Measurements from ENCODE around the gene AGBL5. TPM values are rescaled to one million over a fixed set of nuclear protein-coding genes. Genes with fewer than 3 reads are reported as not detected.
A peak's percentile ranks its signal among the peaks of the same experiment; 100 is the strongest.

The AGBL5 gene
- total and polyA plus RNA-seq, 9 of the 15 experiments (the other 6 are each of a cell fraction or from before 2014, with no cell fraction given), result 3.3 to 52.7 (median 26.2) TPM

DNA sequence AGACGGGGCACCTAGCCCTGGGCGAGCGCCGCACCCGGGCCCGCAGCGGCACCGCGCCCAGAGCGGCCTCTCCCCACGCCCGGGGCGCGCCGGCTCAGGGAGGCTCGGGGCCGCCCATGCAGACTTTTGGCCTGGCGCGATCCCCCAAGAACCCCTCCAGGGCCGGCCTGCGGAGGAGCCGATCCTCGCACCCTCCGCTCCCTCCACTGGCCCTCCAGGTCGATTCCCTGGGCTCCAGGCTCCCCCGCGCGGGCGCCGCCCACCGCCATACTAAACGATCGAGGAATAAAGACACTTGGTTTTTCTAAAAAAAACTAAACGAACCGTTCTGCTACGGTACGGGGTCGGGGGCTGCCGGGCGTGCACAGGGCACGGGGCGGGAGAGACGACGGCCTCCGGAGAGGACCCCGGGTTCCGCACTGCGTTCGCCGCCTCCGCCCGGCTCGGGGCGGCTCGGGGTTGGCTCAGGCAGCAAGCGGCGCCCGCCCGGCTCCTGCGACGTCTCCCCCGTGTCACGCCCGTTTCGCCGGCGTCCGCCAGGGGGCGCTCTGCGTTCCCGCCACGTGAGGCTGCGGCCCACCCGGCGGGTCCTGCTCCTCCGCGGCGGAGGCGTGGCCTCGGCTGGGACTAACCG lies 34.7 kb downstream of the AGBL5 start (continued):
- TF ChIP-seq, protein P1, sequence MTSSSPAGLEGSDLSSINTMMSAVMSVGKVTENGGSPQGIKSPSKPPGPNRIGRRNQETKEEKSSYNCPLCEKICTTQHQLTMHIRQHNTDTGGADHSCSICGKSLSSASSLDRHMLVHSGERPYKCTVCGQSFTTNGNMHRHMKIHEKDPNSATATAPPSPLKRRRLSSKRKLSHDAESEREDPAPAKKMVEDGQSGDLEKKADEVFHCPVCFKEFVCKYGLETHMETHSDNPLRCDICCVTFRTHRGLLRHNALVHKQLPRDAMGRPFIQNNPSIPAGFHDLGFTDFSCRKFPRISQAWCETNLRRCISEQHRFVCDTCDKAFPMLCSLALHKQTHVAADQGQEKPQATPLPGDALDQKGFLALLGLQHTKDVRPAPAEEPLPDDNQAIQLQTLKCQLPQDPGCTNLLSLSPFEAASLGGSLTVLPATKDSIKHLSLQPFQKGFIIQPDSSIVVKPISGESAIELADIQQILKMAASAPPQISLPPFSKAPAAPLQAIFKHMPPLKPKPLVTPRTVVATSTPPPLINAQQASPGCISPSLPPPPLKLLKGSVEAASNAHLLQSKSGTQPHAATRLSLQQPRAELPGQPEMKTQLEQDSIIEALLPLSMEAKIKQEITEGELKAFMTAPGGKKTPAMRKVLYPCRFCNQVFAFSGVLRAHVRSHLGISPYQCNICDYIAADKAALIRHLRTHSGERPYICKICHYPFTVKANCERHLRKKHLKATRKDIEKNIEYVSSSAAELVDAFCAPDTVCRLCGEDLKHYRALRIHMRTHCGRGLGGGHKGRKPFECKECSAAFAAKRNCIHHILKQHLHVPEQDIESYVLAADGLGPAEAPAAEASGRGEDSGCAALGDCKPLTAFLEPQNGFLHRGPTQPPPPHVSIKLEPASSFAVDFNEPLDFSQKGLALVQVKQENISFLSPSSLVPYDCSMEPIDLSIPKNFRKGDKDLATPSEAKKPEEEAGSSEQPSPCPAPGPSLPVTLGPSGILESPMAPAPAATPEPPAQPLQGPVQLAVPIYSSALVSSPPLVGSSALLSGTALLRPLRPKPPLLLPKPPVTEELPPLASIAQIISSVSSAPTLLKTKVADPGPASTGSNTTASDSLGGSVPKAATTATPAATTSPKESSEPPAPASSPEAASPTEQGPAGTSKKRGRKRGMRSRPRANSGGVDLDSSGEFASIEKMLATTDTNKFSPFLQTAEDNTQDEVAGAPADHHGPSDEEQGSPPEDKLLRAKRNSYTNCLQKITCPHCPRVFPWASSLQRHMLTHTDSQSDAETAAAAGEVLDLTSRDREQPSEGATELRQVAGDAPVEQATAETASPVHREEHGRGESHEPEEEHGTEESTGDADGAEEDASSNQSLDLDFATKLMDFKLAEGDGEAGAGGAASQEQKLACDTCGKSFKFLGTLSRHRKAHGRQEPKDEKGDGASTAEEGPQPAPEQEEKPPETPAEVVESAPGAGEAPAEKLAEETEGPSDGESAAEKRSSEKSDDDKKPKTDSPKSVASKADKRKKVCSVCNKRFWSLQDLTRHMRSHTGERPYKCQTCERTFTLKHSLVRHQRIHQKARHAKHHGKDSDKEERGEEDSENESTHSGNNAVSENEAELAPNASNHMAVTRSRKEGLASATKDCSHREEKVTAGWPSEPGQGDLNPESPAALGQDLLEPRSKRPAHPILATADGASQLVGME (CRISPR knock-in tag; IDR thresholded peaks at IDR 0.05), result 0 out of 2 replicates have a peak, but pooled peaks have one; percentile 11
- TF ChIP-seq, protein P2, sequence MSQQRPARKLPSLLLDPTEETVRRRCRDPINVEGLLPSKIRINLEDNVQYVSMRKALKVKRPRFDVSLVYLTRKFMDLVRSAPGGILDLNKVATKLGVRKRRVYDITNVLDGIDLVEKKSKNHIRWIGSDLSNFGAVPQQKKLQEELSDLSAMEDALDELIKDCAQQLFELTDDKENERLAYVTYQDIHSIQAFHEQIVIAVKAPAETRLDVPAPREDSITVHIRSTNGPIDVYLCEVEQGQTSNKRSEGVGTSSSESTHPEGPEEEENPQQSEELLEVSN (IDR thresholded peaks at IDR 0.05; ENCODE audit: borderline replicate concordance in 1 of 2, extremely low read depth in 1 of 2, insufficient read depth in 1 of 2, insufficient read length in 1 of 2, low read depth in 1 of 2, low read length in 1 of 2, poor library complexity in 1 of 2, severe bottlenecking in 1 of 2), result peak; percentile 90 to 94
- TF ChIP-seq SP1 (CRISPR knock-in tag; IDR thresholded peaks at IDR 0.05) (peak; percentile 70; the same call in 1 of the 2 replicates), ZFX (CRISPR knock-in tag; IDR thresholded peaks at IDR 0.05) (peak; percentile 67), SOX6 (IDR thresholded peaks at IDR 0.05) (0 out of 2 replicates have a peak, but pooled peaks have one; percentile 49), ZNF184 (CRISPR knock-in tag; IDR thresholded peaks at IDR 0.05) (no peak), L3MBTL2 (IDR thresholded peaks at IDR 0.05) (peak; percentile 93), KLF16 (IDR thresholded peaks at IDR 0.05) (peak; percentile 43; the same call in 1 of the 2 replicates), RFX5 (IDR thresholded peaks at IDR 0.05; ENCODE audit: low read depth, low read length) (no peak), POLR3G (IDR thresholded peaks at IDR 0.05; ENCODE audit: extremely low read depth, insufficient read length, insufficient replicate concordance) (no peak)
- TF ChIP-seq, protein P3, sequence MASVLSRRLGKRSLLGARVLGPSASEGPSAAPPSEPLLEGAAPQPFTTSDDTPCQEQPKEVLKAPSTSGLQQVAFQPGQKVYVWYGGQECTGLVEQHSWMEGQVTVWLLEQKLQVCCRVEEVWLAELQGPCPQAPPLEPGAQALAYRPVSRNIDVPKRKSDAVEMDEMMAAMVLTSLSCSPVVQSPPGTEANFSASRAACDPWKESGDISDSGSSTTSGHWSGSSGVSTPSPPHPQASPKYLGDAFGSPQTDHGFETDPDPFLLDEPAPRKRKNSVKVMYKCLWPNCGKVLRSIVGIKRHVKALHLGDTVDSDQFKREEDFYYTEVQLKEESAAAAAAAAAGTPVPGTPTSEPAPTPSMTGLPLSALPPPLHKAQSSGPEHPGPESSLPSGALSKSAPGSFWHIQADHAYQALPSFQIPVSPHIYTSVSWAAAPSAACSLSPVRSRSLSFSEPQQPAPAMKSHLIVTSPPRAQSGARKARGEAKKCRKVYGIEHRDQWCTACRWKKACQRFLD (CRISPR knock-in tag; IDR thresholded peaks at IDR 0.05), result no peak
- TF ChIP-seq, protein P4, sequence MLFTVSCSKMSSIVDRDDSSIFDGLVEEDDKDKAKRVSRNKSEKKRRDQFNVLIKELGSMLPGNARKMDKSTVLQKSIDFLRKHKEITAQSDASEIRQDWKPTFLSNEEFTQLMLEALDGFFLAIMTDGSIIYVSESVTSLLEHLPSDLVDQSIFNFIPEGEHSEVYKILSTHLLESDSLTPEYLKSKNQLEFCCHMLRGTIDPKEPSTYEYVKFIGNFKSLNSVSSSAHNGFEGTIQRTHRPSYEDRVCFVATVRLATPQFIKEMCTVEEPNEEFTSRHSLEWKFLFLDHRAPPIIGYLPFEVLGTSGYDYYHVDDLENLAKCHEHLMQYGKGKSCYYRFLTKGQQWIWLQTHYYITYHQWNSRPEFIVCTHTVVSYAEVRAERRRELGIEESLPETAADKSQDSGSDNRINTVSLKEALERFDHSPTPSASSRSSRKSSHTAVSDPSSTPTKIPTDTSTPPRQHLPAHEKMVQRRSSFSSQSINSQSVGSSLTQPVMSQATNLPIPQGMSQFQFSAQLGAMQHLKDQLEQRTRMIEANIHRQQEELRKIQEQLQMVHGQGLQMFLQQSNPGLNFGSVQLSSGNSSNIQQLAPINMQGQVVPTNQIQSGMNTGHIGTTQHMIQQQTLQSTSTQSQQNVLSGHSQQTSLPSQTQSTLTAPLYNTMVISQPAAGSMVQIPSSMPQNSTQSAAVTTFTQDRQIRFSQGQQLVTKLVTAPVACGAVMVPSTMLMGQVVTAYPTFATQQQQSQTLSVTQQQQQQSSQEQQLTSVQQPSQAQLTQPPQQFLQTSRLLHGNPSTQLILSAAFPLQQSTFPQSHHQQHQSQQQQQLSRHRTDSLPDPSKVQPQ (CRISPR knock-in tag; IDR thresholded peaks at IDR 0.05; ENCODE audit: borderline replicate concordance), result no peak
- TF ChIP-seq, protein P5, sequence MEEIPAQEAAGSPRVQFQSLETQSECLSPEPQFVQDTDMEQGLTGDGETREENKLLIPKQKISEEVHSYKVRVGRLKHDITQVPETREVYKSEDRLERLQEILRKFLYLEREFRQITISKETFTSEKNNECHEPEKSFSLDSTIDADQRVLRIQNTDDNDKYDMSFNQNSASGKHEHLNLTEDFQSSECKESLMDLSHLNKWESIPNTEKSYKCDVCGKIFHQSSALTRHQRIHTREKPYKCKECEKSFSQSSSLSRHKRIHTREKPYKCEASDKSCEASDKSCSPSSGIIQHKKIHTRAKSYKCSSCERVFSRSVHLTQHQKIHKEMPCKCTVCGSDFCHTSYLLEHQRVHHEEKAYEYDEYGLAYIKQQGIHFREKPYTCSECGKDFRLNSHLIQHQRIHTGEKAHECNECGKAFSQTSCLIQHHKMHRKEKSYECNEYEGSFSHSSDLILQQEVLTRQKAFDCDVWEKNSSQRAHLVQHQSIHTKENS (CRISPR knock-in tag; IDR thresholded peaks at IDR 0.05), result no peak
